NCI-H748 treated with DMSO at 0.1 percent for 48 hours (cell line): Measurements from ENCODE around the gene ITPKA.

Experiments used
- DNase-seq: peaks from one replicate; lab custom pipeline; 2025; lab: John Stamatoyannopoulos, UW

Gene ITPKA

GRCh38 chr15:41490355-41490754 lies 3.3 kb upstream of the ITPKA start:
- DNase-seq = no peak

GRCh38 chr15:41491889-41492288 lies 1.8 kb upstream of the ITPKA start:
- no peak for DNase-seq

- DNase-seq = no peak
Measured at GRCh38 chr15:41492597-41493204, 973 bp upstream of the ITPKA start.

- no peak for DNase-seq
Measured at GRCh38 chr15:41493902-41494189, 172 bp downstream of the ITPKA start.

DNA sequence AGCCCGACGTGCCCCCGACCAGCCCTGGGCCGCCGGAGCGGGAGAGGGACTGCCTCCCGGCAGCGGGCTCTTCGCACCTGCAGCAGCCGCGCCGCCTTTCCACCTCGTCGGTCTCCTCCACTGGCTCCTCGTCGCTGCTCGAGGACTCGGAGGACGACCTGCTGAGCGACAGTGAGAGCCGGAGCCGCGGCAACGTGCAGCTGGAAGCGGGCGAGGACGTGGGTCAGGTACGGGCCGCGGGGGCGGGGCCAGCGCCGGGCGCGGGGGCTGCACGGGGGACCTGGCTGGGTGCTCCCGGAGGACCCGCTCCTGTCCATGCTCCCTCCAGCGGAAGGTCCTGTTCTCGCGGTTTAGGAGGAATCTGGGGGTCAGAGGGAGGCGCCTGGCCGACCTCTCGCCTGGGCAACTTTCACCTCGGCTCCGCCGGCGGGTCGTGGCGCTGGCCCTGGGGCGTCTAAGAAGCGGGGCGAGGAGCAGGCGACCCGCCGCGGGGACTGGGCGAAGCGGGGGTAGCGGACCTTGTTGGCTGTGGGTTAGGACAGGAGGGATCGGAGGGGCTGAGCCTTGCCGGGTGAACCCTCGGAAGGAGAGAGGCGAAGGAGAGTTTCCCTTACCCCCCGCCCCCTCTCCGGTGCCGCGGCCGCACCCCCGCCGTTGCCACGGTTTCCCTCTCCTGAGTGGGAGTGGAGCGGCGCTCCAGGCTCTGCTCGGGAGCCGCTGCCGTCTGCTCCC lies 682 bp downstream of the ITPKA start:
- no peak for DNase-seq

DNA sequence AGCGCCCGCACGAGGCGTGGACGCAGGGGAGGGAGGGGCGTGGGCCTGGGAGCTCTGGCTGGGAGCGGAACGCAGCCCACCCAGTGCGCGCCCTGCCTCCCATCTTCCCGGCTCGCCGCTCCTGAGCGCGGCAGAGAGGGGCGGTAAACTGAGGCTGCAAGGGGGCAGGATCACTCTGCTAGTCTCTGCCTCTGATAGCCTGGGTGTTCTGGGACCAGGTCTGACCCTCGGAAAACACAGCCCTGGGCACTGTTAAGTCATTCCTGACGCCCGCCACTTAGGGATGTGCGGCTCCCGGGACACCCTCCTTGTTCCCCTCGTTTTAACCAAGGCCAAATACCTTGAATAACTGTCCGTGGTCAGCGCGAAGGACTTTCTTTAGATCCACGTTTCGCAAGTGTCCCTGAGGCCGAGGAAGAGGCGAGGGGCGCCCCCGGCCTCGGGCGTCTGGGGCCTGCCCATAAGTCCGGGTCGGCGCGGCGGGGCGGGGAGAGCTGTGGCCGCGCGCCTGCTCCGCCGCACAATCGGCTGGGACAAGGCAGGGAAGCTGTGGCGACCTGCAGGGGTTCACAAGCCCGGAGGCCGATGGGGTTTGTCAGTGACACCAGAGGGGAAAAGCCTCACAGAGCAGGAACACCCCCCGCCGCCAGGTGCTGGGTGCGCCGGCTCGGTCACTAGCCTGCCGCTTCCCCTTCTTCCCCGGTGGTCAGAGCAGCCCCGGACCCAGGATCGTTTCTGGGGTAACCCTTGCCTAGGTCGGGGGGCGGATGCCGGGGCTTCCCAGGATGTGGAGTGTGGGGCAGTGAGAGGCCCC lies 1.5 kb downstream of the ITPKA start:
- DNase-seq = no peak

- DNase-seq = no peak
Measured at GRCh38 chr15:41495736-41496599, 2.3 kb downstream of the ITPKA start.

DNA sequence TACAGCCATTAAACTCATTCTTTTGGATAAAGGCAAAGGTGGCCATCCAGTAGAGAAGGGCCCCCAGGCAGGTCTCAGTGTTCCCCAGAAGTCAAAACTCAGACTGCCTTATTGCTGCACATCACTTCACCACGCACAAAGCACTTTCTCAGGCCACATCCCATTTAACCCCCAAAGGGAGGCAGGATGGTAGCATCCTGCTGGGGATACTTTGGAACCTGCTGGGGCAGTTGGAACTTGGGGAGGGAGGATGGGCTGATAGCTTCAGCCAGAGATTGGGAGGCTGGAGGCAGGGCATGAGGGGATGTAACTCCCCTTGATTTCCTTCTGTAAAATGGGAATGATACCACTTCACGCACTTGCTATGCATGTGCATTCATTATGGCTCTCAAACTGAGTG lies 5.0 kb downstream of the ITPKA start:
- no peak for DNase-seq

DNA sequence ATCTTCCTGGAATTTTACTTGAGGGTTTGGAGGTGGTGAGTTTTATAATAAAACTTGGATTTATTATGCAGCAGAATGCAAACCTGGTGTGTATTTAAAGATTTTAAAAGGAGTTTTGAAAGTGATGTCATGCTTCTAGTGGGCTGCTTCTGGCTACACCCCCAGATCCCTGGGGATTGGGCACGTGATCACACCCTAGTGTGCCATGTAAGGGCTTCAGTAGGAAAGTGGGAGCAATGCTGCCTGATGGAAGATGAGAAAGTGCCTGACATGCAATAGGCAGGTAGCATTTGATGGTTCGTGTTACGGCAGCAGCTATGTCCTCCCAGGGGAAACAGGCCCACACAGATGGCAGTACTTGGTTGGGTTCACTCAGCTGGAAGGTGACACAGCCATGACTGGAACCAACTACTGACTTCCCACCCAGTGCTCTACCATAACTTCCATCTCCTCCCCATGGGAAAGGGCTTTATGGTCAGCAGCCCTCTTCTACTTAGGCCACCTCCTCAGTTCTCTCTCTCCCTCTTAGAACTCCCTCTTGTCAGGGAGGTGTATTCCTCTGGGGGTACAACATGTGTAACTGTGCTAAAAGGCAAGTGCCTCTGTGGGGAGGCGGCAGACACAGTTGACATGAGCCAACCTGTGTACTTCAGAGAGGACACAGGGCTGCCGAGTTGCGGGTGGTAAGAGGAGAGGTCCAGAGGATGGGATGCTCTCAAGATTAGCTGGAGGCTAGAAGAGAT lies 5.6 kb downstream of the ITPKA start:
- no peak for DNase-seq

DNA sequence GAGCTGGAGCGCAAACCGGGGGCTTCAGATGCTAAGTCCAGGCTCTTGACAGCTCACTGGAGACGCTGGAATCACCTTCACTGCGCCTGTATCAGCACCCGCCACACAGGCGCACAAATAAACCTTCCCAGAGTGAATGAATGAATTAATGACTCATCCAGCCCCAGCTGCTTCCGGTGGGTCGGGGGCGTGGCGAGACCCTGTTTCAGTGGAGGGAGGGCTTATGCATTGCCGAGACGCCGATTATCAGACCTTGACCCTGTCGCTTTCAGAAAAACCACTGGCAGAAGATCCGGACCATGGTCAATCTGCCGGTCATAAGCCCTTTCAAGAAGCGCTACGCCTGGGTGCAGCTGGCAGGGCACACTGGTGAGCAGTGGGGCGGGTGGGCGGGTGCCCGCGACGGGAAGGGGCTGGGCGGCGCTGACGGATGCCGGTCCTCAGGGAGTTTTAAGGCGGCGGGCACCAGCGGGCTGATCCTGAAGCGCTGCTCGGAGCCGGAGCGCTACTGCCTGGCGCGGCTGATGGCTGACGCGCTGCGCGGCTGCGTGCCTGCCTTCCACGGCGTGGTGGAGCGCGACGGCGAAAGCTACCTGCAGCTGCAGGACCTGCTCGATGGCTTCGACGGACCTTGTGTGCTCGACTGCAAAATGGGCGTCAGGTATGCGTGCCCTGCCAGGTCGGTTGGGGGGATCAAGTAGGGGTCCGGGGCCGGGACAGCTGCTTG lies 7.7 kb downstream of the ITPKA start:
- DNase-seq = peak; percentile 4

DNA sequence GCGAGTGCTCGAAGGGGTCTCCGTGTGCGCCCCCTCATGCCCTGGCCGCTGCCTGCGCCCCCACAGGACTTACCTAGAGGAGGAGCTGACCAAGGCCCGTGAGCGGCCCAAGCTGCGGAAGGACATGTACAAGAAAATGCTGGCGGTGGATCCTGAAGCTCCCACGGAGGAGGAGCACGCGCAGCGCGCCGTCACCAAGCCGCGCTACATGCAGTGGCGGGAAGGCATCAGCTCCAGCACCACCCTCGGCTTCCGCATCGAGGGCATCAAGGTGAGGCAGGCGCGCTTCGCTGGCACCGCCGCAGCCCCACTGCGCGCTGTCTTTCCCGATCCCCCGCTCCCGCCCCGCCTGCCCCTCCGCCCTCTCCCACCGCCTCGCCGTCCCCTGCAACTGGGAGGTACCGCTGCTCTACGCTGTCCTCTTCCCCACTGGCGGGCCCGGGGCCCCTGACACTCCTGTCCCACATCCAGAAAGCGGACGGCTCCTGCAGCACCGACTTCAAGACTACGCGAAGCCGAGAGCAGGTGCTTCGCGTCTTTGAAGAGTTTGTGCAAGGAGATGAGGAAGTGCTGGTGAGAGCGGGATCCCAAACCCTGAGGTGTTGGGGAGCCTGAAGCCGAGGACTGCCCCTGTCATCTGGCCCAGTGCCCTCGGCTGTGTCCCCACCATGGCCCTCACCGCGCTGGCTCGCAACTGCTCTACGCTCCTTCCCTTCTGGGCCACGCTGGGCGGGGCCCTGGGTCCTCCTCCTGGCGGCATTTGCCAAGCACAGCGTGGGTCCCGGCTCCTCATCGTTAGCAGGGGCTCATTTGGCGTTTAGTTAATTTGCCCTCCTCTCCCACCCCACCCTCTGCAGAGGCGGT lies 8.5 kb downstream of the ITPKA start:
- no peak for DNase-seq

DNA sequence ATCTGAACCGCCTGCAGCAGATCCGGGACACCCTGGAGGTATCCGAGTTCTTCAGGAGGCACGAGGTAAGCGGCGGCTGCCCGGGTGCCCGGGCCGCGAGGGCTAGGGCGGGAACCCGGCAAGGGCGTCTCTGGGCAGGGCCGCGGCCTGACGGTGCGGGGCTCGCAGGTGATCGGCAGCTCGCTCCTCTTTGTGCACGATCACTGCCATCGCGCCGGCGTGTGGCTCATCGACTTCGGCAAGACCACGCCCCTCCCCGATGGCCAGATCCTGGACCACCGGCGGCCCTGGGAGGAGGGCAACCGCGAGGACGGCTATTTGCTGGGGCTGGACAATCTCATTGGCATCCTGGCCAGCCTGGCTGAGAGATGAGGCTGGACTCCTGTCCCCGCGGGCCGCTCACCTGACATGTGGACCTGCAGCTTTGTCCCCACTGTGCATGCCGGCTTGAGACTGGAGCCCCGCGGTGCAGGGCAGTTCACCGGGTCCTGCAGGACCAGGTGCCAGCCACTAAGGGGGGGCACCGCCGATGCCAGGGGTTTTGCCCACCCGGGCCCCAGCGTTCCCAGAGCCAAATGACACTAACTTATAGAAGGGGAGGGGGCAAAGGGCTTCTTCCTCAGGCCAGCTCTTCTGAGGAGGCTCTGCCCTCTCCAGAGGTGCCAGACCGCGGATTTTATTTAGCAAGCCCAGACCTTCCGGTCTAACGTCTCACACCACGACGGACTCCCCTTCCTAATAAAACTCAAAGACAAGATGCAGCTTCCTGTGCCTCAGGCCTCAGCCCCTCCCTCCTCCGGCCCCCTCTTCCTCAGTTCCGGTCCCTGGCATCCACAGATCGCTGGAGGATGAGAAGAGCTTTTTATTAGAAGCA lies 9.4 kb downstream of the ITPKA start:
- DNase-seq = no peak

DNA sequence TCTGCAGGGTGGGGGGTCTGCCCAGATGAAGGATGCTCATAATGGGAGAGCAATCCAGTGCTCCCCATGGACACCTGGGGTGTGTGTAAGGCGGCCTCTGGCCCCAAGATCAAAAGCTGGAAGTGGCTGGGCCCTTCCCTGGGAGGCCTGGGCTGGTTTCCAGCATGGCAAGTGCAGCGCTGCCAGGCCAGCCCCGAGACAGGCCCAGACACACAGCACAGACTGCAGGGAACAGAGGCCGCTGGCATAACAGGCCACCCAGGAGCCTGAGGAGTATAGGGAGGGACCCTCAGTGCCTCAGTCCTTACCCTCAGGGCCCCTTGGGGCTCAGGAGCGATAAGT lies 10.0 kb downstream of the ITPKA start:
- DNase-seq = no peak

DNA sequence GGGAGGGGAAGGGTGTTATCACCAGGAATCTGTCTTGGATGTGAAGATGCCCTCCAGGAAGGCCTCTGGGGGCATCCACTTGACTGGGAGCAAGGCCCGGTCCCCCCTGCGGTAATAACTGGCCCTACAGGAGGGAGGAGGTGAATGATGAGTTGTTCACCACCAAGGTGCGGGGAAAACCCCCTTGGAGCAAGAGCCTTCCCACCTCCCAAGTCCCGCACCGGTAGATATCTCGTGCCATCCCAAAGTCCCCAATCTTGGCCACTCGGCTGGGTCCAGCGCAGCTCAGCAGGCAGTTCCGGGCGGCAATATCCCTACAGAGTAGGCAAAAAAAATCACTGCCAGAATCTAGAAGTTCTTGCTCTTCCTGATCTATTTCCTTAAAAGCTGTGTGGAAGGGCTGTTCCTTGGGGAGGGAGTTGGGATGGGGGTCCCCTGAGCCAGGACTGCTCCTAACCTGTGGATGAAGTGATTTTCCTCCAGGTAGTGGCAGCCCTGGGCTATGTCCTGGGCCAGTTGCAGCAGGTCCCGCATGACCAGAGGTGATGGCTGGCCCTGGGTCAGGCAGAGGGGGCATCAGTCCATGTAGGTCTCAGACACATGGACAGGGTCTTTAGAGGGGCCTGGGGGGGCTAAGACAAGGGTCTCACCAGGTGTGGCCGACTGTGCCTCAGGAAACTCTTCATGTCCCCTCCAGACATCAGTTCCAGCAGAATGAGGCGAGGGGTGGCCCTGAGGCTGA lies 11.2 kb downstream of the ITPKA start:
- no peak for DNase-seq

DNA sequence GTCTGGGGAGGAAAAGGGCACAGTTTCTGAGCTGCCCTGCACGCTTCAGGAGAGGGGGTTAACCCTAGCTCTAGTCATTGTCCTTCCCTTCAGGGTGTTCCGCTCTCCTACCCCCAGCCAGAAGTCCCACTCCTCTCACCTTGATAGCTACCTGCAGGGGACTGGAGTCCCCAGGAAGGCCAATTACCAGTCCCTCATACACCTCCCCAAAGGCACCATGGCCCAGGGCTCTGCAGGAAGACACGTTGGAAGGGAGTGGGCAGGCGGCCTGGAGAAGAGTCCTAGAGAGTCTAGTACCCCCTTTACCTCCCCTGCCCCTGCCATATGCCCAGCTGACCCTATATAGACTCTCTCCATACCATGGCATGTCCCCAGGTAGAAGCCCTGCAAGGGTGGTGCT lies 12.1 kb downstream of the ITPKA start:
- DNase-seq = no peak

DNA sequence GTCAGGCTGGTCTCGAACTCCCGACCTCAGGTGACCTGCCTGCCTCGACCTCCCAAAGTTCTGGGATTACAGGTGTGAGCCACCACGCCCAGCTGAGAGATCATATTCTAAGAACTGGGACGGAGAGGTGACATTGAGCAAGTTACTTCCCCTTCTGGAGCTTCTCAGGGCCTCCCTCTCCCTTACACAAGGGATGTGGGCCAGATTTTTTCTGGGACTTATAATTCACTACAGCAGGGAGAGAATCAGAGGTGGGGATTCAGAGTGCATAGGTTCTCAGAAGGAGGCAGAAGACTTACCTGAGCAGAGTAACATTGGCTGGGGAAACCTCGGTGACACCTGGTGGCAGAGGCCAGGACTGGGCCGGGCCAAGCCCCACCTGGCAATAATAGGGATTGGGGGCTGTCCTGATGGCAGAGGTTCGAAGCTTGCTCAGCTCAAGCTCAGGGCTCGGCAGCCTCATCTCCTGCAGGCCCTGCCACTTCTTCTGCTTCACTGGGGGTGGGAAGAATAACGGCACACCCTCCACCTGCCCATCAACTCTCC lies 13.2 kb downstream of the ITPKA start:
- DNase-seq = no peak

GRCh38 chr15:41507820-41508290 lies 14.2 kb downstream of the ITPKA start:
- DNase-seq = no peak

DNA sequence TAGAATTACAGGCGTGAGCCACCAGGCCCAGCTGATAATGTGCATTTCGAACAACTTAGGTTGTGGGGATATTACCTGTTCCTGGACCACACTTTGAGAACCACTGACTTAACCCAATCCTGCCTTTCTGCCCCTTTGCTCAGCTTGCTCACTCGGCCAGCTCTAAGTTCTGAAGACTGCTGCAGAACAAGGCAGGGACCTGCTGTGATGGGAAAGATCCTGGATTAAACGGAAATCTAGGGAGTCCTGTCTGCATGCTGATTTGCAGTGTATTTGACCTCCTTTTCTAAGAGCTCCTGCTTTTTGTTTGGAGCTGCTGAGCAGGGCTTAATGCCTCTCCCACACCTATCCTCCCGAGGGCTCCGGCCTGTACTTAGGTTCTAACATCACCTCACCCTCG lies 17.1 kb downstream of the ITPKA start:
- no peak for DNase-seq
